Upper lobe of left lung (tissue), 4 donors: ENCODE data around the gene SLC5A2.

Experiments used
- CTCF ChIP-seq, 6 experiments: fragments of 450-650 bp in 4 of 6; fragments of 200-600 bp in 2 of 6; sonication (generic) in 2 of 6; IDR thresholded peaks; one replicate each; pipeline ENCODE4 v1.5.1; 2016 to 2019; ENCODE audit warnings: antibody characterized with exemption in 6 of 6
- EP300 ChIP-seq, 4 donors: sonication (generic); formaldehyde crosslinking; IDR thresholded peaks; one replicate each; pipeline ENCODE4 v1.5.1; 2017; ENCODE audit warnings: antibody characterized with exemption in 4 of 4, control low read depth in 2 of 4
- POLR2A ChIP-seq, 4 donors: fragments of 450-650 bp; IDR thresholded peaks; one replicate each; pipeline ENCODE4 v1.5.1; 2016 to 2017; ENCODE audit warnings: antibody characterized with exemption in 4 of 4, mild to moderate bottlenecking in 2 of 4
- POLR2AphosphoS5 ChIP-seq, 2 donors: sonication (generic); formaldehyde crosslinking; IDR thresholded peaks; one replicate each; pipeline ENCODE4 v1.5.1; 2017; ENCODE audit warnings: antibody characterized with exemption in 2 of 2

DNA sequence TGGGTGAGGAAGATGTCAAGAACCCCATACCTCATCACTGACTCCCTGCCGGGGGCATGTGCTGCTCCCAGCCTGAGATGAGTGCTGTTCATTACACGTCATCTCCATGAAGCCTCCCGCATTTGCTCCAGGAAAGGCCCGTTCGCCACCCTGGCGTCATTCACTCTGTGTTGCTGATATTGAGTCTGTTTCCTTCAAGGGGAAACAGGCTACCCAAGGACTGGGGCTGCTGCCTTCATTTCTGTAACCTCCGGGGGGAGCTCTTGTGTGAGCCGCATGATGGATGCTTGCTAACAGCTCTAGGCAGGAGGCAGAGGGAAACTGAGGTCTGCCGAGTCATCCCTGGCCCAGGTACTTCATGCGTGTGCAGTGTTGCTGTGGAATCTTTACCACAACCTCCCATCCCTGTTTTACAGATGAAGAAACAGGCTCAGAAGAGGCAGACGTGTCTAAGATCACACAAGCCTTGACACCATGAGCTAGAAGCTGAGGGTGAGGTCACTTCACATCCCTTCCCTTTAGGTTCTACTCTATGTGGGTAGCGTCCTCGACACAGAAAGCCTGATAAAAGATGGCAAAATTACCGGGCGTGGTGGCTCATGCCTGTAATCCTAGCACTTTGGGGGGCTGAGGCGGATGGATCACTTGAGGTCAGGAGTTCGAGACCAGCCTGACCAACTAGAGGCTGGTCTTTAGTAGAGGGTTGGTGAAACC, 27.2 kb upstream of the SLC5A2 start:
- TF ChIP-seq CTCF (IDR thresholded peaks at IDR 0.05), result peak in 1 of 6 experiments; percentile 8
- TF ChIP-seq POLR2A (IDR thresholded peaks at IDR 0.05), result no peak
- no peak for TF ChIP-seq POLR2AphosphoS5 (IDR thresholded peaks at IDR 0.05)
- no peak for TF ChIP-seq EP300 (IDR thresholded peaks at IDR 0.05)
